BJ (cell line): ENCODE measurements around the gene MAP3K13. TPM values are rescaled to one million over a fixed set of nuclear protein-coding genes. Genes with fewer than 3 reads are reported as not detected.

ENCODE experiments used
- CTCF ChIA-PET: fragments of 350-600 bp; formaldehyde crosslinking; extraction: SDS; loops from one replicate; lab custom pipeline; 2021; ENCODE audit warnings: antibody characterized with exemption, inconsistent platforms; lab: Yijun Ruan, JAX
- POLR2A ChIA-PET: fragments of 300-600 bp; sonication (Branson Sonifier 250); formaldehyde crosslinking; extraction: SDS; loops from one replicate; lab custom pipeline; 2021; ENCODE audit warnings: antibody characterized with exemption; lab: Charles Lee
- DNase-seq: peaks from one replicate; pipeline ENCODE4 v3.0.0-alpha.2; 2011; ENCODE audit warnings: low read depth
- H3K27me3 ChIP-seq: 2 replicates; pipeline ENCODE4 v1.6.0; 2011; ENCODE audit warnings: low read length; ENCODE audit not compliant: control insufficient read depth, insufficient read depth
- H3K36me3 ChIP-seq: 2 replicates; pipeline ENCODE4 v1.5.1; 2011; ENCODE audit warnings: low read length; ENCODE audit not compliant: control insufficient read depth, insufficient read depth
- H3K4me3 ChIP-seq: 2 replicates; pipeline ENCODE4 v1.5.1; 2011; ENCODE audit warnings: low read depth, mild to moderate bottlenecking, control low read depth, low read length
- CTCF ChIP-seq: IDR thresholded peaks from 2 replicates; pipeline ENCODE4 v1.5.1; 2011; ENCODE audit warnings: low read depth, mild to moderate bottlenecking, control low read depth, inconsistent platforms, low read length, moderate library complexity; ENCODE audit not compliant: insufficient read depth
- polyA plus RNA-seq: library from polyadenylated mRNA; depleted of rRNA; stranded (reverse); fragments of >200 nt; gene quantifications from 2 replicates; pipeline ENCODE4 v1.2.3, GENCODE V29; 2011

Gene MAP3K13
- polyA plus RNA-seq, 1 experiment: 8.9 TPM

- no peaks in the 10 kb centered on the region for H3K27me3 ChIP-seq
- TF ChIP-seq CTCF: no peak
- H3K36me3 ChIP-seq: peaks cover 7% of the 10 kb centered on the region
- DNase-seq: no peak
- CTCF ChIA-PET: no interaction called here
- H3K4me3 ChIP-seq: no peak overlapping the region
- POLR2A ChIA-PET: no interaction called here
These were observed 127.3 kb downstream of the MAP3K13 start for GRCh38 chr3:185490241-185490640.

GRCh38 chr3:185498503-185499396, 135.8 kb downstream of the MAP3K13 start, which contains the start of gene TMEM41A:
TSS of gene TMEM41A (minus strand) at chr3:185499035. CDS start at chr3:185498961, 74 bp downstream.
- TF ChIP-seq CTCF: no peak
- peak; percentile 35 for DNase-seq
- POLR2A ChIA-PET: no interaction called here
- H3K4me3 ChIP-seq: peak within 1 kb of the TSS; percentile 79
- peaks cover 9% of the 10 kb centered on the region for H3K36me3 ChIP-seq
- H3K27me3 ChIP-seq: peaks cover 3% of the 10 kb centered on the region; the same call in 1 of the 2 replicates
- CTCF ChIA-PET: interaction anchor here (1.0 to 1.1 kb wide), 2 partner anchors 11 to 60 kb away, joined by 3 to 4 read pairs; no protein-coding TSS in a partner anchor

- no peak for DNase-seq
- ChIA-PET CTCF (no interaction called here), POLR2A (no interaction called here)
- H3K36me3 ChIP-seq: no peaks in the 10 kb centered on the region
- no peak overlapping the region for H3K4me3 ChIP-seq
- TF ChIP-seq CTCF: no peak
- H3K27me3 ChIP-seq: peaks cover 3% of the 10 kb centered on the region
These were observed 140.1 kb downstream of the MAP3K13 start for GRCh38 chr3:185502987-185503386.

GRCh38 chr3:185503521-185503920, 140.6 kb downstream of the MAP3K13 start:
- no peak overlapping the region for H3K4me3 ChIP-seq
- ChIA-PET CTCF (no interaction called here), POLR2A (no interaction called here)
- DNase-seq: no peak
- H3K27me3 ChIP-seq: peaks cover 3% of the 10 kb centered on the region
- TF ChIP-seq CTCF: no peak
- H3K36me3 ChIP-seq: no peaks in the 10 kb centered on the region

GRCh38 chr3:185504636-185505035, 141.7 kb downstream of the MAP3K13 start:
- TF ChIP-seq CTCF: no peak
- DNase-seq: no peak
- Histone ChIP-seq H3K4me3 (no peak overlapping the region), H3K27me3 (peaks cover 3% of the 10 kb centered on the region), H3K36me3 (no peaks in the 10 kb centered on the region)
- CTCF ChIA-PET: no interaction called here
- POLR2A ChIA-PET: no interaction called here
